ENCODE measurements around the gene TMEFF2.
"Not testable (repeated sequence)": the region's sequence is repeated elsewhere in the genome, so short reads cannot be mapped to it uniquely, and the experiment has no call there.

TMEFF2 gene

DNA sequence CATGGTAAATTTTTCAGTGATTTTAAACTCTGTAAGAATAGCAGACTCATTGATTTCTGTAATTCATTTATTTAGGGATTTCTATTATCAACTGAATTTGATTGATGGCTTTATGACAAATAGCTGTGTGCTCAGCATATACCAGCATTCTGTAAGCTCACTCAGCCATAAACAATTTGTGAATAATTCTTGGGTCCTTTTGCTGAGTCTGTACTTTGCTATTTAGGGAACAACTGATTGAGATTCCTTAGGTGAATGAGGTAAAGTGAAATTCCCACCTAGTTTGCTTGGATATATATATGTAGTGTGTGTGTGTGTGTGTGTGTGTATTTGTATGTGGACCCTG, 271.1 kb downstream of the TMEFF2 start:
- no peak for DNase-seq

DNA sequence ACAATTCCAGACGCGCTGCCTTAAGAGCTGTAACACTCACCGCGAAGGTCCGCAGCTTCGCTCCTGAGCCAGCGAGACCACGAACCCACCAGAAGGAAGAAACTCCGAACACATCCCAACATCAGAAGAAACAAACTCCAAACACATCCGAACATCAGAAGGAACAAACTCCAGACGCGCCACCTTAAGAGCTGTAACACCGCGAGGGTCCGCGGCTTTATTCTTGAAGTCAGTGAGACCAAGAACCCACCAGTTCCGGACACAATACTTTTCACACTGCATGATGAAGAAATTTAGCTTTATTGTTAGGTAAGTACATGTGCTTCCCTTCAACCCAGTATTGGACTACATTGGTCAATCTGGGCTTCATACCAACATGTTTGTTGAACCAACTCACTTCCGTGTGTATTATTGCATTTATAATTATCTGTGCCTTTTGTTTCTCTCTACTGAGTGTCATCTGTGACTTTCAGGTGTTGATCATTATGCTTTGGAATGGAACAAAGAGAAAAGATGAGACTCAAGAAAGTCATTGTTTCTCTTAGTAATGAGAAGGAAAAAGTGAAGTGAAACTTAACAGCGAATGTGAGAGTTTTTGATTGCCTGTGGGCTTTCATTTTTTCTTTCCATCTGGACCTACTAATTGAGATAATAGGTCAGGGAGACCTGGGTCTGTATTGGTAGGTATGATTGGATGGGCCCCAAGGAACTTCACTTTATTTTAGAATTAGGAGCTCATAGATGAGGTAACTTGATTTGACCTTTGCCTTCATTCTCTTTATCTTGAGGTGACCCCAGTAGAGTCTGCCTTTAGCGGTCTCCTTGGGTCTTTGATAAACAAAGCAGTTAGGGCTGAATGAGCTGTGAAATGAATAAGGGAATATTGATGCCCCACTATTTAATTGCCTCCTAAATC, 271.7 kb downstream of the TMEFF2 start:
- Histone ChIP-seq H3K27me3 (replicated peaks in 2 of 5; ENCODE audit: control insufficient read depth in 4 of 5, insufficient read depth in 5 of 5, low read length in 4 of 5) (no peaks in the 10 kb centered on the region), H3K27ac (ENCODE audit: insufficient read depth in 1 of 2, low read depth in 1 of 2, low read length in 2 of 2, poor library complexity in 1 of 2, severe bottlenecking in 2 of 2) (no peak overlapping the region), H3K36me3 (ENCODE audit: control insufficient read depth in 4 of 4, insufficient read depth in 4 of 4, low read length in 3 of 4) (no peaks in the 10 kb centered on the region), H3K4me3 (ENCODE audit: control insufficient read depth in 1 of 7, extremely low read depth in 1 of 7, insufficient read depth in 4 of 7, low read depth in 2 of 7, low read length in 6 of 7) (no peak overlapping the region), H3K4me1 (ENCODE audit: control extremely low read depth in 1 of 4, control insufficient read depth in 4 of 4, insufficient read depth in 4 of 4, low read length in 3 of 4) (peaks cover 0 to 3% (median 0%) of the 10 kb centered on the region in 4 experiments), H3K9me3 (ENCODE audit: control extremely low read depth in 1 of 5, control insufficient read depth in 4 of 5, insufficient read depth in 2 of 5, low read depth in 1 of 5, low read length in 4 of 5) (peaks cover 0 to 5% (median 0%) of the 10 kb centered on the region in 5 experiments)
- POLR2A ChIA-PET = interaction anchor here (0.6 kb wide), 1 partner anchor 168 kb away, joined by 3 read pairs; no protein-coding TSS in a partner anchor
- no peak for DNase-seq
- CTCF ChIA-PET = interaction anchor here (1.1 kb wide), 1 partner anchor 9 kb away, joined by 3 read pairs; no protein-coding TSS in a partner anchor
- 100% methylated on average over 6 of the region's 20 CpGs for WGBS (ENCODE audit: insufficient coverage)

More for the DNA sequence above, 271.1 kb downstream of the TMEFF2 start:
- Histone ChIP-seq H3K9me3 (ENCODE audit: control extremely low read depth in 1 of 5, control insufficient read depth in 4 of 5, insufficient read depth in 2 of 5, low read depth in 1 of 5, low read length in 4 of 5) (peaks cover 0 to 5% (median 0%) of the 10 kb centered on the region in 5 experiments), H3K27ac (ENCODE audit: insufficient read depth in 1 of 2, low read depth in 1 of 2, low read length in 2 of 2, poor library complexity in 1 of 2, severe bottlenecking in 2 of 2) (no peak overlapping the region), H3K4me1 (ENCODE audit: control extremely low read depth in 1 of 4, control insufficient read depth in 4 of 4, insufficient read depth in 4 of 4, low read length in 3 of 4) (peaks cover 0 to 3% (median 0%) of the 10 kb centered on the region in 4 experiments), H3K4me3 (ENCODE audit: control insufficient read depth in 1 of 7, extremely low read depth in 1 of 7, insufficient read depth in 4 of 7, low read depth in 2 of 7, low read length in 6 of 7) (no peak overlapping the region), H3K27me3 (replicated peaks in 2 of 5; ENCODE audit: control insufficient read depth in 4 of 5, insufficient read depth in 5 of 5, low read length in 4 of 5) (no peaks in the 10 kb centered on the region), H3K36me3 (ENCODE audit: control insufficient read depth in 4 of 4, insufficient read depth in 4 of 4, low read length in 3 of 4) (no peaks in the 10 kb centered on the region)
- ChIA-PET CTCF (interaction anchor here (1.1 kb wide), 1 partner anchor 8 kb away, joined by 3 read pairs; no protein-coding TSS in a partner anchor), POLR2A (no interaction called here)

DNA sequence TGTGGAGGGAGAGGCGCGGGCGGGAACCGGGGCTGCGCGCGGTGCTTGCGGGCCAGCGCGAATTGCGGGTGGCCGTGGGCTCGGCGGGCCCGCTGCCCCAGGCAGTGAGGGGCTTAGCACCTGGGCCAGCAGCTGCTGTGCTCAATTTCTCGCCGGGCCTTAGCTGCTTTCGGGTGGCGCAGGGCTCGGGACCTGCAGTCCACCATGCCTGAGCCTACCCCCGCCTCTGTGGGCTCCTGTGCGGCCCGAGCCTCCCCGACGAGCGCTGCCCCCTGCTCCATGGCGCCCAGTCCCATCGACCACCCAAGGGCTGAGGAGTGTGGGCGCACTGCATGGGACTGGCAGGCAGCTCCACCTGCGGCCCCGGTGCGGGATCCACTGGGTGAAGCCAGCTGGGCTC, 273.1 kb downstream of the TMEFF2 start:
- 98% methylated on average over 17 of the region's 32 CpGs for WGBS (ENCODE audit: insufficient coverage)
- H3K27me3 ChIP-seq (replicated peaks in 2 of 5; ENCODE audit: control insufficient read depth in 4 of 5, insufficient read depth in 5 of 5, low read length in 4 of 5); H3K9me3 ChIP-seq (ENCODE audit: control extremely low read depth in 1 of 5, control insufficient read depth in 4 of 5, insufficient read depth in 2 of 5, low read depth in 1 of 5, low read length in 4 of 5); DNase-seq; H3K4me1 ChIP-seq (ENCODE audit: control extremely low read depth in 1 of 4, control insufficient read depth in 4 of 4, insufficient read depth in 4 of 4, low read length in 3 of 4); H3K27ac ChIP-seq (ENCODE audit: insufficient read depth in 1 of 2, low read depth in 1 of 2, low read length in 2 of 2, poor library complexity in 1 of 2, severe bottlenecking in 2 of 2); CTCF ChIA-PET; H3K36me3 ChIP-seq (ENCODE audit: control insufficient read depth in 4 of 4, insufficient read depth in 4 of 4, low read length in 3 of 4); H3K4me3 ChIP-seq (ENCODE audit: control insufficient read depth in 1 of 7, extremely low read depth in 1 of 7, insufficient read depth in 4 of 7, low read depth in 2 of 7, low read length in 6 of 7); POLR2A ChIA-PET: not testable (repeated sequence)

DNA sequence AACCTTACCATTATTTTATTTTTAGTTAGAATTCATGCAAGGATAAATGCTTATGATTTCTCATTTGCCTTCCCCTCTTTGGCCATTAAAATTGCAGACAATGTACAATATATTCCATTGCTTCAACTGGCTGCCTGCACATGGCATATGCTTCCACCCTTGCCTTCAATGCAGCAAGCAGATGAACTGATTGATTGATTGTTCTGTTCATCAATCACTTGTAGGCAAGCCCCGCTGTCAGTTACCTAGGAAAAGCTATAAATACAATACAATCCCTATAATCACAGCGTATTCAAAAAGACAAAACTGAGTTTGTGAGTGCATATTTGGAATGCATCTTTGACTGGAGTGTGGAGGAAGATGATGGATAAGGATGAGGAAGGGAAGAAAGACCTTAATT, 274.2 kb downstream of the TMEFF2 start:
- POLR2A ChIA-PET = no interaction called here
- Histone ChIP-seq H3K27ac (ENCODE audit: insufficient read depth in 1 of 2, low read depth in 1 of 2, low read length in 2 of 2, poor library complexity in 1 of 2, severe bottlenecking in 2 of 2) (no peak overlapping the region), H3K9me3 (ENCODE audit: control extremely low read depth in 1 of 5, control insufficient read depth in 4 of 5, insufficient read depth in 2 of 5, low read depth in 1 of 5, low read length in 4 of 5) (peaks cover 0 to 5% (median 0%) of the 10 kb centered on the region in 5 experiments), H3K36me3 (ENCODE audit: control insufficient read depth in 4 of 4, insufficient read depth in 4 of 4, low read length in 3 of 4) (no peaks in the 10 kb centered on the region), H3K4me3 (ENCODE audit: control insufficient read depth in 1 of 7, extremely low read depth in 1 of 7, insufficient read depth in 4 of 7, low read depth in 2 of 7, low read length in 6 of 7) (no peak overlapping the region), H3K4me1 (ENCODE audit: control extremely low read depth in 1 of 4, control insufficient read depth in 4 of 4, insufficient read depth in 4 of 4, low read length in 3 of 4) (no peaks in the 10 kb centered on the region), H3K27me3 (replicated peaks in 2 of 5; ENCODE audit: control insufficient read depth in 4 of 5, insufficient read depth in 5 of 5, low read length in 4 of 5) (no peaks in the 10 kb centered on the region)
- CTCF ChIA-PET = interaction anchor here (1.3 kb wide), 1 partner anchor 18 kb away, joined by 3 read pairs; no protein-coding TSS in a partner anchor
- no CpG with 5 or more reads among the region's 2 CpGs for WGBS (ENCODE audit: insufficient coverage)
- DNase-seq = no peak

DNA sequence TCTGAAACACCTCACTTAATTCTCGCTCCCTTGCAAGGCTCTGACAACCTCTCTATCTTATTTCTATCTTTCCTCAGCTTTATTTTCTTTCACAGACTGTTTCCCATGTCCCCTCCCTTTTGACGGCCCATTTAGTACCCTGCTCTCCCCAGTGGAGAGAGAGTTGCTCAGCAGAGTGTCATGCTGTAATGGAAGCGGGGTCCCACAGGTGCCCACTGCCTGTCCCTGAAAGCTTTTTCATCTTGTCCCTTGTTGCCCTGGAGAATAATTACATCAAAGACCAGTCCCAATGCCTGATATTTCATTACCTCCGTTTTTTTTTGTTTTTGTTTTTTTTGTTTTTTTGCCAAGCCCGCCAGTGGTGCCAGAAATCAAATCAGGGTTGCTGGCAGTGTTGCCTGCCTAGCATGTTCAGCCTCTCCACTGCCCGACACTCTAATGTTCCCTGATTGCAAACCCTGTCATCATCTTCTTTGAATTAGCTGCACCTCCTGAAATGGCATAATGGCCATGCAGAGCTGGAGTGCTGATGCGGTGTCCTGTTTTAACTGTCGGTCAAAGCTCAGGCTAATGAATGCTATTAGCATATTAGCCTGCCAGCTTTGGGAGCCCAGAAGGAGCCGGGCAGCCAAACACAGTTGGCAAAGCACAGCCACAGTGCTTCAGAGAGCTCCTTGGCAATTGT, 276.6 kb downstream of the TMEFF2 start:
- Histone ChIP-seq H3K27ac (ENCODE audit: insufficient read depth in 1 of 2, low read depth in 1 of 2, low read length in 2 of 2, poor library complexity in 1 of 2, severe bottlenecking in 2 of 2) (no peak overlapping the region), H3K36me3 (ENCODE audit: control insufficient read depth in 4 of 4, insufficient read depth in 4 of 4, low read length in 3 of 4) (no peaks in the 10 kb centered on the region), H3K4me3 (ENCODE audit: control insufficient read depth in 1 of 7, extremely low read depth in 1 of 7, insufficient read depth in 4 of 7, low read depth in 2 of 7, low read length in 6 of 7) (no peak overlapping the region), H3K27me3 (replicated peaks in 2 of 5; ENCODE audit: control insufficient read depth in 4 of 5, insufficient read depth in 5 of 5, low read length in 4 of 5) (no peaks in the 10 kb centered on the region), H3K4me1 (ENCODE audit: control extremely low read depth in 1 of 4, control insufficient read depth in 4 of 4, insufficient read depth in 4 of 4, low read length in 3 of 4) (no peaks in the 10 kb centered on the region), H3K9me3 (ENCODE audit: control extremely low read depth in 1 of 5, control insufficient read depth in 4 of 5, insufficient read depth in 2 of 5, low read depth in 1 of 5, low read length in 4 of 5) (peaks cover 0 to 5% (median 0%) of the 10 kb centered on the region in 5 experiments)
- CTCF ChIA-PET = interaction anchor here (1.1 kb wide), 1 partner anchor 26 kb away, joined by 3 read pairs; no protein-coding TSS in a partner anchor
- WGBS (ENCODE audit: insufficient coverage) = 95% methylated on average over 9 of the region's 9 CpGs
- DNase-seq = no peak
- POLR2A ChIA-PET = no interaction called here

DNA sequence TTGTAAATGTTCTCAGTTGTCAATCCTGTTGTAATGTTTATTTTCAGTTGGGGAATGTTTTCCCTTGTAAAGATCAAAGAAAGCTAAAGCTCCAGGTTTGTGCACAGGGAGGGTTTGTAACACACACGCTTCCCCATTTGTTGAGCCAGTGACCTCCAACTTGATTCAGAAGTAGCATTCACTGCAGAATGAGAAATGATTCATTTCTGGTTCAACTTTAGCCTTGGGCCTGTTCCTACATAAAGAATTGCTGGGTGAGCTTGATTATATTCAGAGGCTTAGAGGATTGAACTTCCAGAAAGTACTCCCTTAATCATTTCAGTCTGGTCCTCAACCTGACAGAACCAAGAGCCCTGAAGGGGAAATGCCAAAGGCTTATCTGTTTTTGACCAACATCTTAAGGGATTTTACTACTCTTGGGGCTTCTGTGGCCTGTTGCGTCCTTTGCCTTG, 277.3 kb downstream of the TMEFF2 start:
- POLR2A ChIA-PET = no interaction called here
- CTCF ChIA-PET = no interaction called here
- Histone ChIP-seq H3K4me1 (ENCODE audit: control extremely low read depth in 1 of 4, control insufficient read depth in 4 of 4, insufficient read depth in 4 of 4, low read length in 3 of 4) (no peaks in the 10 kb centered on the region), H3K36me3 (ENCODE audit: control insufficient read depth in 4 of 4, insufficient read depth in 4 of 4, low read length in 3 of 4) (no peaks in the 10 kb centered on the region), H3K9me3 (ENCODE audit: control extremely low read depth in 1 of 5, control insufficient read depth in 4 of 5, insufficient read depth in 2 of 5, low read depth in 1 of 5, low read length in 4 of 5) (peaks cover 0 to 5% (median 0%) of the 10 kb centered on the region in 5 experiments), H3K4me3 (ENCODE audit: control insufficient read depth in 1 of 7, extremely low read depth in 1 of 7, insufficient read depth in 4 of 7, low read depth in 2 of 7, low read length in 6 of 7) (no peak overlapping the region), H3K27me3 (replicated peaks in 2 of 5; ENCODE audit: control insufficient read depth in 4 of 5, insufficient read depth in 5 of 5, low read length in 4 of 5) (no peaks in the 10 kb centered on the region), H3K27ac (ENCODE audit: insufficient read depth in 1 of 2, low read depth in 1 of 2, low read length in 2 of 2, poor library complexity in 1 of 2, severe bottlenecking in 2 of 2) (no peak overlapping the region)
- WGBS (ENCODE audit: insufficient coverage) = 100% methylated on average over 1 of the region's 2 CpGs
- DNase-seq = no peak

DNA sequence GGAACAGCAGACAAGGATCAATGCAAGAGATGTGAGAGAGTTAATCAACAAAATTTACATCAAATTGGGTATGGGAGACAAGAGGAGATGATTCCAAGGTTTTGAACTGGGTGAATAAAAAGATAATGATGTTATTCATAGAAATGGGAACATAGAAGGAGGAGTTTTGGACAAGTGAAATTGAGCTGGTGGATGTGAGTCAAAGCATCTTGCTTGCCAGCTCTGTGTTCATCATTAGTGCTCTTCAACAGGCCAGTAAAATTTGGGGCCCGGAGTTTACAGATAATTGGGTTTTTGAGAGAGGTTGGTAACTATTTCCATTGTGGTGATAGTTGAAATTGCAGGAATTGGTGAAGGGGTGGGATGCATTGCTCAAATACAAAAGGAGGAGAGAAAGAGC, 277.9 kb downstream of the TMEFF2 start:
- H3K27me3 ChIP-seq (replicated peaks in 2 of 5; ENCODE audit: control insufficient read depth in 4 of 5, insufficient read depth in 5 of 5, low read length in 4 of 5) = no peaks in the 10 kb centered on the region
- ChIA-PET POLR2A (no interaction called here), CTCF (no interaction called here)
- DNase-seq = no peak
- H3K4me3 ChIP-seq (ENCODE audit: control insufficient read depth in 1 of 7, extremely low read depth in 1 of 7, insufficient read depth in 4 of 7, low read depth in 2 of 7, low read length in 6 of 7) = no peak overlapping the region
- peaks cover 0 to 5% (median 0%) of the 10 kb centered on the region in 5 experiments for H3K9me3 ChIP-seq (ENCODE audit: control extremely low read depth in 1 of 5, control insufficient read depth in 4 of 5, insufficient read depth in 2 of 5, low read depth in 1 of 5, low read length in 4 of 5)
- no peak overlapping the region for H3K27ac ChIP-seq (ENCODE audit: insufficient read depth in 1 of 2, low read depth in 1 of 2, low read length in 2 of 2, poor library complexity in 1 of 2, severe bottlenecking in 2 of 2)
- 100% methylated on average over 1 of the region's 1 CpG for WGBS (ENCODE audit: insufficient coverage)
- H3K4me1 ChIP-seq (ENCODE audit: control extremely low read depth in 1 of 4, control insufficient read depth in 4 of 4, insufficient read depth in 4 of 4, low read length in 3 of 4) = no peaks in the 10 kb centered on the region
- no peaks in the 10 kb centered on the region for H3K36me3 ChIP-seq (ENCODE audit: control insufficient read depth in 4 of 4, insufficient read depth in 4 of 4, low read length in 3 of 4)

All from common myeloid progenitor, CD34-positive (primary cell).